Transverse colon (tissue), 4 donors: ENCODE data around the gene FNDC7.
"Not testable (repeated sequence)": the region's sequence is repeated elsewhere in the genome, so short reads cannot be mapped to it uniquely, and the experiment has no call there.

Experiments used
- EP300 ChIP-seq: sonication (generic); formaldehyde crosslinking; IDR thresholded peaks from one replicate; pipeline ENCODE4 v1.6.1; 2017; ENCODE audit warnings: antibody characterized with exemption, low read depth
- POLR2AphosphoS5 ChIP-seq, 3 donors: sonication (generic); formaldehyde crosslinking; IDR thresholded peaks; one replicate each; pipeline ENCODE4 v1.6.1; 2016; ENCODE audit warnings: antibody characterized with exemption in 3 of 3
- TF ChIP-seq, protein P1 (sequence below), 5 experiments: fragments of 200-600 bp in 3 of 5; fragments of 450-650 bp in 2 of 5; sonication (generic) in 3 of 5; IDR thresholded peaks; 1 replicate in 2 of 5; 2 replicates in 3 of 5; pipeline ENCODE4 v1.5.1; 2016 to 2017; ENCODE audit warnings: antibody characterized with exemption in 5 of 5, inconsistent platforms in 3 of 5, mild to moderate bottlenecking in 2 of 5, moderate library complexity in 1 of 5

DNA sequence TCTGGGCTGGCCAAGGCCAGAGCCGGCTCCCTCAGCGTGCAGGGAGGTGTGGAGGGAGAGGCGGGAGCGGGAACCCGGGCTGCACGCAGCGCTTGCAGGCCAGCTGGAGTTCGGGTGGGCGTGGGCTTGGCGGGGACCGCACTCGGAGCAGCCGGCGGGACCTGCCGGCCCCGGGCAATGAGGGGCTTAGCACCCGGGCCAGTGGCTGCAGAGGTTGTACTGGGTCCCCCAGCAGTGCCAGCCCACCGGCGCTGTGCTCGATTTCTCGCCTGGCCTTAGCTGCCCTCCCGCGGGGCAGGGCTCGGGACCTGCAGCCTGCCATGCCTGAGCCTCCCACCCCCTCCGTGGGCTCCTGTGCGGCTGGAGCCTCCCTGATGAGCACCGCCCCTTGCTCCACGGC, 45.3 kb upstream of the FNDC7 start:
- not testable (repeated sequence) for TF ChIP-seq EP300; POLR2AphosphoS5 (IDR thresholded peaks at IDR 0.05)
- TF ChIP-seq, protein P1, sequence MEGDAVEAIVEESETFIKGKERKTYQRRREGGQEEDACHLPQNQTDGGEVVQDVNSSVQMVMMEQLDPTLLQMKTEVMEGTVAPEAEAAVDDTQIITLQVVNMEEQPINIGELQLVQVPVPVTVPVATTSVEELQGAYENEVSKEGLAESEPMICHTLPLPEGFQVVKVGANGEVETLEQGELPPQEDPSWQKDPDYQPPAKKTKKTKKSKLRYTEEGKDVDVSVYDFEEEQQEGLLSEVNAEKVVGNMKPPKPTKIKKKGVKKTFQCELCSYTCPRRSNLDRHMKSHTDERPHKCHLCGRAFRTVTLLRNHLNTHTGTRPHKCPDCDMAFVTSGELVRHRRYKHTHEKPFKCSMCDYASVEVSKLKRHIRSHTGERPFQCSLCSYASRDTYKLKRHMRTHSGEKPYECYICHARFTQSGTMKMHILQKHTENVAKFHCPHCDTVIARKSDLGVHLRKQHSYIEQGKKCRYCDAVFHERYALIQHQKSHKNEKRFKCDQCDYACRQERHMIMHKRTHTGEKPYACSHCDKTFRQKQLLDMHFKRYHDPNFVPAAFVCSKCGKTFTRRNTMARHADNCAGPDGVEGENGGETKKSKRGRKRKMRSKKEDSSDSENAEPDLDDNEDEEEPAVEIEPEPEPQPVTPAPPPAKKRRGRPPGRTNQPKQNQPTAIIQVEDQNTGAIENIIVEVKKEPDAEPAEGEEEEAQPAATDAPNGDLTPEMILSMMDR (IDR thresholded peaks at IDR 0.05) = not testable (repeated sequence)
